Astrocyte of the cerebellum (primary cell): ENCODE measurements around the gene POU6F2.

Source experiments
- DNase-seq: peaks from one replicate; pipeline ENCODE4 v3.0.0-alpha.2; 2011; ENCODE audit warnings: low read depth
- H3K4me3 ChIP-seq: 2 replicates; pipeline ENCODE4 v1.5.1; 2011; ENCODE audit warnings: mild to moderate bottlenecking, low read depth, low read length, moderate library complexity
- CTCF ChIP-seq: IDR thresholded peaks from 2 replicates; pipeline ENCODE4 v1.5.1; 2012; ENCODE audit warnings: low read length, low read depth, moderate library complexity, mild to moderate bottlenecking; ENCODE audit errors: missing control alignments
- in situ Hi-C: cut with HindIII; loops from 2 replicates; pipeline ENCODE4 v1.10.0; 2017; ENCODE audit warnings: low sequenced_read_pairs

POU6F2 gene

GRCh38 chr7:39414224-39415035 lies 436.7 kb downstream of the POU6F2 start:
- DNase-seq, result no peak
- peak overlapping the region; percentile 54 for H3K4me3 ChIP-seq
- peak; percentile 18 for TF ChIP-seq CTCF
- in situ Hi-C loops, result no loop called here

- TF ChIP-seq CTCF, result no peak
- no peak overlapping the region for H3K4me3 ChIP-seq
- in situ Hi-C loops, result no loop called here
- DNase-seq, result no peak
Observed at GRCh38 chr7:39415091-39415787, 437.5 kb downstream of the POU6F2 start.

GRCh38 chr7:39416866-39417265 lies 439.2 kb downstream of the POU6F2 start:
- no peak for DNase-seq
- no peak for TF ChIP-seq CTCF
- in situ Hi-C loops, result no loop called here
- H3K4me3 ChIP-seq, result no peak overlapping the region

- no peak for TF ChIP-seq CTCF
- H3K4me3 ChIP-seq, result no peak overlapping the region
- in situ Hi-C loops, result no loop called here
- no peak for DNase-seq
Observed at GRCh38 chr7:39417642-39418041, 439.9 kb downstream of the POU6F2 start.

- in situ Hi-C loops, result no loop called here
- no peak for DNase-seq
- TF ChIP-seq CTCF, result no peak
- no peak overlapping the region for H3K4me3 ChIP-seq
Observed at GRCh38 chr7:39421251-39421650, 443.5 kb downstream of the POU6F2 start.

- no peak for DNase-seq
- no peak for TF ChIP-seq CTCF
- H3K4me3 ChIP-seq, result no peak overlapping the region
- in situ Hi-C loops, result no loop called here
Observed at GRCh38 chr7:39421661-39422060, 444.0 kb downstream of the POU6F2 start.
